ENCODE measurements around the gene ARFIP1.

DNA sequence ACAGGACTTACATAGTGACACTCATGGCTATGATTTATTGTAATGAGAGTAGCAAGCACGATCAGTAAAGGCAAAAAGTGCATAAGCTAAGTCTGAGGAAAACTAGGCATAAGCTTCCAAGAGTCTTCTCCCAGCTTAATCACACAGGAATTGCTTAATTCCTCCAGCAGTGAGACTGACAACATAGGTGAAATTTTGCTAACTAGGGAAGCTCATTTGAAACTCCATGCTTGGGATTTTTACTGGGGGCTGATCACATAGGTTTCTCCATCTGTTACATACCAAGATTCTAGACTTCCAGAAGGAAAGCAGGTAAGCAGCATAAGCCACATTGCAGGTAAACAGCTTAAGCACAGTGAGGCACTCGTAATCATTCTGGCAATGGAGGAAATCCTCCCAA lies 84.6 kb downstream of the ARFIP1 start:
- TF ChIP-seq, protein P1, sequence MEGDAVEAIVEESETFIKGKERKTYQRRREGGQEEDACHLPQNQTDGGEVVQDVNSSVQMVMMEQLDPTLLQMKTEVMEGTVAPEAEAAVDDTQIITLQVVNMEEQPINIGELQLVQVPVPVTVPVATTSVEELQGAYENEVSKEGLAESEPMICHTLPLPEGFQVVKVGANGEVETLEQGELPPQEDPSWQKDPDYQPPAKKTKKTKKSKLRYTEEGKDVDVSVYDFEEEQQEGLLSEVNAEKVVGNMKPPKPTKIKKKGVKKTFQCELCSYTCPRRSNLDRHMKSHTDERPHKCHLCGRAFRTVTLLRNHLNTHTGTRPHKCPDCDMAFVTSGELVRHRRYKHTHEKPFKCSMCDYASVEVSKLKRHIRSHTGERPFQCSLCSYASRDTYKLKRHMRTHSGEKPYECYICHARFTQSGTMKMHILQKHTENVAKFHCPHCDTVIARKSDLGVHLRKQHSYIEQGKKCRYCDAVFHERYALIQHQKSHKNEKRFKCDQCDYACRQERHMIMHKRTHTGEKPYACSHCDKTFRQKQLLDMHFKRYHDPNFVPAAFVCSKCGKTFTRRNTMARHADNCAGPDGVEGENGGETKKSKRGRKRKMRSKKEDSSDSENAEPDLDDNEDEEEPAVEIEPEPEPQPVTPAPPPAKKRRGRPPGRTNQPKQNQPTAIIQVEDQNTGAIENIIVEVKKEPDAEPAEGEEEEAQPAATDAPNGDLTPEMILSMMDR (IDR thresholded peaks at IDR 0.05), result no peak
- no peak for TF ChIP-seq EP300 (IDR thresholded peaks at IDR 0.05)
